OCI-LY7 (cell line): ENCODE measurements around the gene YLPM1. TPM values are rescaled to one million over a fixed set of nuclear protein-coding genes. Genes with fewer than 3 reads are reported as not detected.

Source experiments
- Bru-seq: library from RNA; stranded (reverse); fragments of 400-500 nt; gene quantifications from one replicate; lab custom pipeline; 2021; lab: Mats Ljungman, UMichigan
- BruChase-seq, 2 experiments: library from RNA; stranded (reverse); fragments of 400-500 nt; gene quantifications; one replicate each; lab custom pipeline; 2021; lab: Mats Ljungman, UMichigan
- BruUV-seq: library from RNA; stranded (reverse); fragments of 400-500 nt; replicated peaks from 2 replicates; lab custom pipeline; 2021; lab: Mats Ljungman, UMichigan
- CTCF ChIA-PET: fragments of 300-600 bp; sonication (Branson Sonifier 250); formaldehyde crosslinking; loops from one replicate; lab custom pipeline; 2022; ENCODE audit warnings: antibody characterized with exemption; ENCODE audit not compliant: unreplicated experiment; lab: Charles Lee
- POLR2A ChIA-PET: fragments of 300-600 bp; sonication (Branson Sonifier 250); formaldehyde crosslinking; loops from one replicate; lab custom pipeline; 2022; ENCODE audit warnings: antibody characterized with exemption; lab: Charles Lee
- DNase-seq: peaks from one replicate; pipeline ENCODE4 v3.0.0-alpha.2; 2015; ENCODE audit warnings: low spot score
- H2AFZ ChIP-seq: fragments of 200-600 bp; sonication (generic), shearing (Covaris generic); 2 replicates; pipeline ENCODE4 v1.6.1; 2014; ENCODE audit warnings: mild to moderate bottlenecking, antibody characterized with exemption, low read length, moderate library complexity
- H3K27ac ChIP-seq: fragments of 200-600 bp; sonication (generic); 2 replicates; pipeline ENCODE4 v1.5.1; 2014; ENCODE audit warnings: mixed run types, low read depth, mild to moderate bottlenecking, moderate library complexity, low read length, inconsistent platforms; ENCODE audit not compliant: poor library complexity, severe bottlenecking
- H3K36me3 ChIP-seq: fragments of 200-600 bp; sonication (generic); 2 replicates; pipeline ENCODE4 v1.6.1; 2014; ENCODE audit warnings: mild to moderate bottlenecking, antibody characterized with exemption, low read length, moderate library complexity, mixed read lengths; ENCODE audit not compliant: insufficient read depth
- H3K4me1 ChIP-seq: fragments of 200-600 bp; sonication (generic); 2 replicates; pipeline ENCODE4 v1.5.1; 2014; ENCODE audit warnings: mild to moderate bottlenecking, low read length; ENCODE audit not compliant: insufficient read depth, poor library complexity, severe bottlenecking
- H3K4me2 ChIP-seq: fragments of 200-600 bp; sonication (generic); 2 replicates; pipeline ENCODE4 v1.6.1; 2014; ENCODE audit warnings: mild to moderate bottlenecking, low read length
- H3K4me3 ChIP-seq: fragments of 200-600 bp; sonication (generic); 2 replicates; pipeline ENCODE4 v1.5.1; 2014; ENCODE audit warnings: mild to moderate bottlenecking, low read depth, low read length; ENCODE audit not compliant: poor library complexity, severe bottlenecking
- H3K79me2 ChIP-seq: fragments of 200-600 bp; sonication (generic); 2 replicates; pipeline ENCODE4 v1.6.1; 2016; ENCODE audit warnings: low read depth, mild to moderate bottlenecking, low read length, moderate library complexity, mixed read lengths; ENCODE audit not compliant: insufficient read depth
- H3K9me2 ChIP-seq: fragments of 200-600 bp; sonication (generic); 2 replicates; pipeline ENCODE4 v1.6.1; 2016; ENCODE audit warnings: mild to moderate bottlenecking, low read length, mixed read lengths; ENCODE audit not compliant: insufficient read depth
- H3K9me3 ChIP-seq: fragments of 200-600 bp; sonication (generic); 2 replicates; pipeline ENCODE4 v1.6.1; 2014; ENCODE audit warnings: mild to moderate bottlenecking, mixed run types, low read length, mixed read lengths
- H4K20me1 ChIP-seq: fragments of 200-600 bp; sonication (generic); 2 replicates; pipeline ENCODE4 v1.6.1; 2014; ENCODE audit warnings: mild to moderate bottlenecking, antibody characterized with exemption, low read length, moderate library complexity, mixed read lengths; ENCODE audit not compliant: insufficient read depth
- EZH2phosphoT487 ChIP-seq: fragments of 200-600 bp; sonication (generic); IDR thresholded peaks from 2 replicates; pipeline ENCODE4 v1.6.1; 2018; ENCODE audit warnings: low read depth, borderline replicate concordance, mild to moderate bottlenecking, mixed run types, antibody characterized with exemption, low read length, moderate library complexity, mixed read lengths
- intact Hi-C: fragments of 100-400 bp; cut with micrococcal nuclease; formaldehyde crosslinking; loops from one replicate; pipeline ENCODE4 v1.10.0; 2022; ENCODE audit not compliant: unreplicated experiment
- long read RNA-seq: library from polyadenylated mRNA; stranded (forward); transcript quantifications from one replicate; pipeline ENCODE4 v2.0.0, GENCODE V29; 2022
- total RNA-seq, 2 experiments: library from RNA; depleted of rRNA in 1 of 2; stranded (reverse); fragments of >200 nt in 1 of 2; shearing (Covaris generic) in 1 of 2; gene quantifications; 2 replicates each; pipeline ENCODE4 v1.2.3, GENCODE V29; 2014 to 2022
- TF ChIP-seq, protein P1 (sequence below): fragments of 200-600 bp; sonication (generic); conservative IDR thresholded peaks from 2 replicates; pipeline ENCODE4 v1.5.1; 2014; ENCODE audit warnings: mild to moderate bottlenecking, antibody characterized with exemption, low read length, moderate library complexity, mixed read lengths

Gene YLPM1, protein sequence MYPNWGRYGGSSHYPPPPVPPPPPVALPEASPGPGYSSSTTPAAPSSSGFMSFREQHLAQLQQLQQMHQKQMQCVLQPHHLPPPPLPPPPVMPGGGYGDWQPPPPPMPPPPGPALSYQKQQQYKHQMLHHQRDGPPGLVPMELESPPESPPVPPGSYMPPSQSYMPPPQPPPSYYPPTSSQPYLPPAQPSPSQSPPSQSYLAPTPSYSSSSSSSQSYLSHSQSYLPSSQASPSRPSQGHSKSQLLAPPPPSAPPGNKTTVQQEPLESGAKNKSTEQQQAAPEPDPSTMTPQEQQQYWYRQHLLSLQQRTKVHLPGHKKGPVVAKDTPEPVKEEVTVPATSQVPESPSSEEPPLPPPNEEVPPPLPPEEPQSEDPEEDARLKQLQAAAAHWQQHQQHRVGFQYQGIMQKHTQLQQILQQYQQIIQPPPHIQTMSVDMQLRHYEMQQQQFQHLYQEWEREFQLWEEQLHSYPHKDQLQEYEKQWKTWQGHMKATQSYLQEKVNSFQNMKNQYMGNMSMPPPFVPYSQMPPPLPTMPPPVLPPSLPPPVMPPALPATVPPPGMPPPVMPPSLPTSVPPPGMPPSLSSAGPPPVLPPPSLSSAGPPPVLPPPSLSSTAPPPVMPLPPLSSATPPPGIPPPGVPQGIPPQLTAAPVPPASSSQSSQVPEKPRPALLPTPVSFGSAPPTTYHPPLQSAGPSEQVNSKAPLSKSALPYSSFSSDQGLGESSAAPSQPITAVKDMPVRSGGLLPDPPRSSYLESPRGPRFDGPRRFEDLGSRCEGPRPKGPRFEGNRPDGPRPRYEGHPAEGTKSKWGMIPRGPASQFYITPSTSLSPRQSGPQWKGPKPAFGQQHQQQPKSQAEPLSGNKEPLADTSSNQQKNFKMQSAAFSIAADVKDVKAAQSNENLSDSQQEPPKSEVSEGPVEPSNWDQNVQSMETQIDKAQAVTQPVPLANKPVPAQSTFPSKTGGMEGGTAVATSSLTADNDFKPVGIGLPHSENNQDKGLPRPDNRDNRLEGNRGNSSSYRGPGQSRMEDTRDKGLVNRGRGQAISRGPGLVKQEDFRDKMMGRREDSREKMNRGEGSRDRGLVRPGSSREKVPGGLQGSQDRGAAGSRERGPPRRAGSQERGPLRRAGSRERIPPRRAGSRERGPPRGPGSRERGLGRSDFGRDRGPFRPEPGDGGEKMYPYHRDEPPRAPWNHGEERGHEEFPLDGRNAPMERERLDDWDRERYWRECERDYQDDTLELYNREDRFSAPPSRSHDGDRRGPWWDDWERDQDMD (N-terminal part only)
- total RNA-seq (2014; rRNA removed; shearing (Covaris generic)) (45.2 and 54.3 TPM in 2 replicates), total RNA-seq (2022) (101 and 110 TPM in 2 replicates), Bru-seq, nascent RNA (percentile 88 among the genes with signal in this experiment), BruChase-seq, experiment 1, labeled RNA remaining after a 6-hour chase (percentile 90 among the genes with signal in this experiment), BruChase-seq, experiment 2, labeled RNA remaining after a 2-hour chase (percentile 89 among the genes with signal in this experiment)
- long read RNA-seq, full-length matches to known transcripts, result 20 of 75 reads
- long read RNA-seq, partial matches to known transcripts, result 42 of 75 reads
- long read RNA-seq, other reads (novel, unspliced or antisense), result 13 of 75 reads

DNA sequence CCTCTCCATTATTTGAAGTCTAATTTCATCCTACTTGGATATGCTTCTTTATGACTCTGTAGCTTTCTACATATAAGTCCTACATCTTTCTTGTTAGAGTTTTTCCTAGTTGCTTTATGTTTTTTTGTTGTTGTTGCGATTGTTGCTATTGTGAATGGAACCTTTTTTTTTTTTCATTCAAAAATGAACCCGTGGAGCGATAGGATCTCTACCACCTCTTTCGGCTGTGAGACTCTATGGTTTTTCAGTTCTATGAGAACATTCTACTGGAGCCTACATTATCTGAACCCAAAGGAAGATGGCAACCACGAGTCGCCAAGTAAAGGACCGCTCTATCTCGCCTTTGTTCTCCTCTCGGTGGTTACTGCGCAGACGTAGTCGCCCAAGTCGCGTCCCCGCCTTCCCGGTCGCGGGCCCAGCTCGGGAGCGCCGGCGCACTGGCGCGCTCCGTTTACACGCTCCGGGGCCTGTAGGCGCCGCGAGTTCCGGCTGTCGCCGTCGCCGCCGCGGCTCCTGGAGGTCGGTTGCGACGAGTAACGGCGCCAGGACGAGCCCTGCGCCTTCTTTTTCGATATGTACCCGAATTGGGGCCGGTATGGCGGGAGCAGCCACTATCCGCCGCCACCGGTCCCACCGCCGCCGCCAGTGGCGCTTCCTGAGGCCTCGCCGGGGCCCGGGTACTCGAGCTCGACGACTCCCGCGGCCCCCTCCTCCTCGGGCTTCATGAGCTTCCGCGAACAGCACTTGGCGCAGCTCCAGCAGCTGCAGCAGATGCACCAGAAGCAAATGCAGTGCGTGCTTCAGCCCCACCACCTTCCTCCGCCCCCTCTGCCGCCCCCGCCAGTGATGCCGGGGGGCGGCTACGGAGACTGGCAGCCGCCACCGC, at the start of gene YLPM1:
Gene YLPM1 (plus strand): TSS at position 400 of the 886 bp plus-strand sequence. CDS start 174 bp downstream, at position 574.
- peak; percentile 98 for DNase-seq
- POLR2A ChIA-PET, result interaction anchor here (0.6 to 1.8 kb wide), 16 partner anchors 8 to 105 kb away, joined by 3 to 11 read pairs (median 4); no protein-coding TSS in a partner anchor
- Histone ChIP-seq H4K20me1 (peaks cover 34% of the 10 kb centered on the region), H2AFZ (peak within 1 kb of the TSS; percentile 99), H3K79me2 (peaks cover 55% of the 10 kb centered on the region), H3K9me3 (no peaks in the 10 kb centered on the region), H3K36me3 (peaks cover 30% of the 10 kb centered on the region), H3K4me1 (peaks cover 39% of the 10 kb centered on the region), H3K4me2 (peak within 1 kb of the TSS; percentile 98), H3K9me2 (no peaks in the 10 kb centered on the region), H3K4me3 (peak within 1 kb of the TSS; percentile 95), H3K27ac (peak within 1 kb of the TSS; percentile 72)
- CTCF ChIA-PET, result interaction anchor here (0.6 kb wide), 1 partner anchor 304 kb away, joined by 3 read pairs; no protein-coding TSS in a partner anchor
- BruUV-seq, result no TSS peak
- intact Hi-C loops, result loop anchor here (1.0 to 2.0 kb wide), 2 partner anchors 78 to 154 kb away; no protein-coding TSS in a partner anchor
- TF ChIP-seq, protein P1, sequence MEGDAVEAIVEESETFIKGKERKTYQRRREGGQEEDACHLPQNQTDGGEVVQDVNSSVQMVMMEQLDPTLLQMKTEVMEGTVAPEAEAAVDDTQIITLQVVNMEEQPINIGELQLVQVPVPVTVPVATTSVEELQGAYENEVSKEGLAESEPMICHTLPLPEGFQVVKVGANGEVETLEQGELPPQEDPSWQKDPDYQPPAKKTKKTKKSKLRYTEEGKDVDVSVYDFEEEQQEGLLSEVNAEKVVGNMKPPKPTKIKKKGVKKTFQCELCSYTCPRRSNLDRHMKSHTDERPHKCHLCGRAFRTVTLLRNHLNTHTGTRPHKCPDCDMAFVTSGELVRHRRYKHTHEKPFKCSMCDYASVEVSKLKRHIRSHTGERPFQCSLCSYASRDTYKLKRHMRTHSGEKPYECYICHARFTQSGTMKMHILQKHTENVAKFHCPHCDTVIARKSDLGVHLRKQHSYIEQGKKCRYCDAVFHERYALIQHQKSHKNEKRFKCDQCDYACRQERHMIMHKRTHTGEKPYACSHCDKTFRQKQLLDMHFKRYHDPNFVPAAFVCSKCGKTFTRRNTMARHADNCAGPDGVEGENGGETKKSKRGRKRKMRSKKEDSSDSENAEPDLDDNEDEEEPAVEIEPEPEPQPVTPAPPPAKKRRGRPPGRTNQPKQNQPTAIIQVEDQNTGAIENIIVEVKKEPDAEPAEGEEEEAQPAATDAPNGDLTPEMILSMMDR, result peak; percentile 81
- no peak for TF ChIP-seq EZH2phosphoT487

DNA sequence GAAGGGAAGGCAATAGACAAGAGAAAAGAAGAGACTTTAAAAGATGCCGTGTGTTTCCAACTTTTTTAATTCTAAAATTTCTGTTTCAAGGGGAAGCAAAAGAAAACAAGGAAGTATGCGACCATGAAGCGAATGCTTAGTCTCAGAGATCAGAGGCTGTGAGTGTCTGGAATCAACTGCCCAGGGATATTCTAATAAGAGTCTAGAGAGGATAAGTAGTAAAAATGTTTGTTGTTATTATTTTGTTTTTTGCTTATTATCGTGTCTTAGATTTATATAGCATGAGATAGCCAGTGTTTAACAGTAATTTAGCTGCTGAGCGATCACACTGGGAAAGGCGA, 49.8 kb upstream of the YLPM1 start:
- intact Hi-C loops, result no loop called here

More for the DNA sequence above, 49.8 kb upstream of the YLPM1 start:
- Histone ChIP-seq H3K36me3 (peaks cover 33% of the 10 kb centered on the region; the same call in 1 of the 2 replicates), H3K27ac (peak overlapping the region; percentile 13), H3K4me3 (peak overlapping the region; percentile 94), H3K79me2 (peaks cover 59% of the 10 kb centered on the region), H3K4me2 (peak overlapping the region; percentile 72), H2AFZ (peak overlapping the region; percentile 79; the same call in 1 of the 2 replicates), H3K4me1 (peaks cover 18% of the 10 kb centered on the region), H3K9me2 (no peaks in the 10 kb centered on the region), H4K20me1 (0 out of 2 replicates have a peak, but pooled peaks cover 6% of the 10 kb centered on the region), H3K9me3 (no peaks in the 10 kb centered on the region)
- BruUV-seq, result no TSS peak
- DNase-seq, result no peak
- POLR2A ChIA-PET, result interaction anchor here (0.6 to 0.8 kb wide), 2 partner anchors 21 to 443 kb away, joined by 3 to 4 read pairs; no protein-coding TSS in a partner anchor
- TF ChIP-seq, protein P1, result no peak
- TF ChIP-seq EZH2phosphoT487, result no peak
- CTCF ChIA-PET, result no interaction called here
